Stimulated activated CD4-positive, alpha-beta T cell treated with anti-CD3 and anti-CD28 coated beads, Interleukin-4, amount 100 ng/mL, for 48 hours (primary cell): Measurements from ENCODE around the gene SCN7A.
"Not testable (repeated sequence)": the region's sequence is repeated elsewhere in the genome, so short reads cannot be mapped to it uniquely, and the experiment has no call there.

Experiments
- DNase-seq, 2 donors: peaks; one replicate each; pipeline ENCODE4 v3.0.0-alpha.2; 2020; ENCODE audit warnings: low read depth in 2 of 2

Gene SCN7A

DNA sequence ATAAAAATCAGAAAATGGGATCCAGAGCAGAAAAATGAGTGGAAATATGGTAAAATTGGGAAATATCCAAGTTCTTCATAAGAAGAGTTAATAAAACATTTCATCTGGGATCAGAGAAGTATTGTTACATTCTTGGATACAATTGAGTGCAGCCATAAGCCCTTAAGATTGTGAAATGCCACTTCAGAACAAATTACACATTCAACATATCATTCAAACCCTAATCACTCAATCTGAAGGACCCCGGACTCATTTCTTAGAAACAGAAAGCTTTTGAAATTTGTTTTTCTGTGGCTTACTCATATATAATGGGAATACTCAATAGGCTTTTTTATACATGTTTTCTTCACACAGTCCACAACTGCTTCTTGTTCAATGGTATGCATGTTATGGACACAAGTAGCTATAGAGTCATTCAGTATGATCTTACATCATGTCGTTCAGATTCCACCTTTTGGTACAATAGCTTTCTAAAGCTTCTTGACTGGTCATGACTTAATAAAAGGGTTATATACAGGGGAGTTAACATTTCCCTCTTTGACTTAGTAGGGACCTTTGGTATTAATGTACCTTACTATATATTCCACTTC lies 39.9 kb downstream of the SCN7A start:
- no peak for DNase-seq

DNA sequence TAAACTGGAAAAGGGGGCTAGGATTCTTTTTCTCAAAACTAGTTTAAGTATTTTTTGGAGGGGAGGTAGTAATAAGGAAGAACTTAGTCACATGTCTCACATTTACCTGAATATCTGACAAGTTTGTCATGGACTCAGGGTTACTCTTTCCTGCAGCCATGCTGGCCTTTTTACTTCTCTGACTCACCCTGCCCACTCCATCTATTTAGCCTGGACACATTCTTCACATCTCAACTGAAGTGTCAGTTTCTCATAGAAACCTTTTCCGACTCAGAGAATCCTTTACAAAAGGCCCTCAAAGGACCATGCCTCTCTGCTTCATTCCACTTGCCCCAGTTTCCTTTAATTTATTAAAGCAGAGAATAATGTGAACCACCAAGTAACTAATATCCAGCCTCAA lies 42.6 kb downstream of the SCN7A start:
- no peak for DNase-seq

DNA sequence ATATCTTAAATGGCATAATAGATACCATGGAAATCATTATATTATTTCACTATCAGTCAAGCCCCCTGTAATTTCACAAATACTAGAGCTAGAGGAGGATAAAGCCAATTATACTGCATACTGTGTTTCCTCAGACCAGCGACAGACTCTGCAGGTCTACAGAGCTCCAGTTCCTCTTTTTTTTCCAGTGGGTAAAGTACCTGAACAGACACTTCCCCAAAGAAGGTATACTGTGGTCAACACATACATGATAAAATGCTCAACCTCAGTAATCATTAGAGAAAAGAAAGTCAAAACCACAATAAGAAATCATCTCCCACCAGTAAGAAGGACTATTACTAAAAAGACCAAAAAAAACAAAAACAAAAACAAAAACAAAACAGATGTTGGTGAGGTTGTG lies 44.6 kb downstream of the SCN7A start:
- no peak for DNase-seq

DNA sequence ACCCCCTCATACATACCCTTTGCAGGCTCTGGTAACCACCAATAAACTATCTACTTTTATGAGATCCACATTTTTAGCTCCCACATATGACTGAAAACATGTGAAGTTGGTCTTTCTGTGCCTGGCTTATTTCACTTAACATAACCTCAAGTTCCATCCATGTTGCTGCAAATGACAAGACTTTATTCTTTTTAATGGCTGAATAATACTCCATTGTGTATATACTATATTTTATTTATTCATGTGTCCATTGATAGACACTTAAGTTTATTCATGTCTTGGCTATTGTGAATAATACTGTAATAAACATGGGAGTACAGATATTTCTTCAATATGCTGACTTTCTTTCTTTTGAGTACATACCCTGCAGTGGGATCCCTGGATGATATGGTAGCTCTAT lies 45.9 kb downstream of the SCN7A start:
- no peak for DNase-seq

DNA sequence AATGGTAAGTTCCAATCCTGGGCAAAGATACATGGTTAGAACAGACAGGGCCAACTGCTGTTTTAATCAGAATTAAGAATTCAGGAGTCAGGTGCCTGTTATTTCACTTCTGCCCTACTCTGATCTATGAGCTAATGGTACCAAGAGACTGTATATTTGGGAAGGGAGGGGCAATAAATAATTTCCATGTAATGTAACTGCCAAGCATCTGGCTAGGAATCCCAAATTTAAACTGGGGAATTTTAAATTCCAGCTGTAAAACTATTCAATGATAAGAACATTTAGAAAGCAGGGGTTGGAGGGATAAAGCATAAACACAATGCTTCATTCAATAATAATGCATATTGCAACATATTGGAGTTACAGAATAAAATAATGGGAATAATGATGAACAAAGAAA lies 49.7 kb downstream of the SCN7A start:
- DNase-seq = no peak

DNA sequence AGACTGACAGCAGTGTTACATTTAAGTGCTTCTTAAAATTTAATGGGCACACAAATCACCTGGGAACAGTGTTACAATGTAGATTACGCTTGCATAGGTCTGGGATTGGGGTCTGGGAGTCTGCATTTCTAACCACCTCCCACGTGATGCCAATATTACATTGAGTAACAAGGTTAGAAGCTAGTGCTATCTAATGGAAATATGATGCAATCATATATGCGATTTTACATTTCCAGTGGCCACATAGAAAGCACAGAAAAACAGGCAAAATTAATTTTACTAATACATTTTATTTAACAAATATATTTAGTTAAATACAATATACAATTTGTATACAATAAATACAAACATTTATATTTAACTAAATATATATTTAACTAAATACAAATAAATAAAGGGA lies 53.7 kb downstream of the SCN7A start:
- DNase-seq = no peak

- no peak for DNase-seq
These were observed 55.0 kb downstream of the SCN7A start for GRCh38 chr2:166439078-166439477.

DNA sequence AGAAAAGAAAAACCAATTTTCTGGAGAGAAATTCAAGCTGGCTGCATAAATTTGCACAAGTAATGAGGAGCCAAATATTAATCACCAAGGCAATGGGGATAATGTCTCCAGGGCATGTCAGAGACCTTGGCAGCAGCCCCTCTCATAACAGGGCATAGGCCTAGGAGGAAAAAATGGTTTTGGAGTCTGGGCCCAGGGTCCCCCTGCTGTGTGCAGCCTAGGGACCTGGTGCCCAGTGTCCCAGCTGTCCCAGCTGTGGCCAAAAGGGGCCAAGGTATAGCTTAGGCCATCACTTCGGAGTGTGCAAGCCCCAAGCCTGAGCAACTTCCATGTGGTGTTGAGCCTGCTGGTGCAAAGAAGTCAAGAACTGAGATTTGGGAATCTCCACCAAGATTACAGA lies 57.1 kb downstream of the SCN7A start:
- no peak for DNase-seq

DNA sequence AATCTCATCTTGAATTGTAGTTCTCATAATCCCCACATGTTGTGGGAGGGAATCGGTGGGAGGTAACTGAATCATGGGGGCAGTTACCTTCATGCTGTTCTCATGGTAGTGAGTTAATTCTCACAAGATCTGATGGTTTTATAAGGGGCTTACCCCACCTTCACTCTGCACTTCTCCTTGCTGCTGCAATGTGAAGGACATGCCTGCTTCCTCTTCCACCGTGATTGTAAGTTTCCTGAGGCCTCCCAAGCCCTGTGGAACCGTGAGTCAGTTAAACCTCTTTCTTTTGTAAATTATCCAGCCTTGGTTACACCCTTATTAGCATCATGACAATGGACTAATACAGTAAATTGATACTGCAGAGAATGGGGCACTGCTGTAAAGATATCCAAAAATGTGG lies 57.9 kb downstream of the SCN7A start:
- no peak for DNase-seq

DNA sequence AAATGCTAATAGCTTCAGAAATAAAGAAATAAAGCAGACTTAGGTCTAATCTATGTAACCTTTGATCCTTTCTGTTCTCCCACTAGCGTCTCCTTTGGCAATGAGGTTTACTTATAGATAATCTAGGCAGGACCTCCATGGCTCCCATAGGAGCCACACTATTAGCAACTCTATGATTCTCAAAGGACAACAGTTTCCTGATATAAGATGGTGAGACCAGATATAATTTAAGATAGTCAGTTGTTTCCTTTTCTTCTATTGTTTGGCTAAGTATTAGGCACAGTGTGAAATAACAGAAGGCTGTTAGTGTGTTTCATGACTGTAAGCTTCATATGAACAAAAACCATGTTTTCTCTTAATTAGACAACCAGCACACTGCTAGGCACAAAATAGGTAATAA lies 59.6 kb downstream of the SCN7A start:
- no peak for DNase-seq

- no peak for DNase-seq
These were observed 60.6 kb downstream of the SCN7A start for GRCh38 chr2:166433457-166433856.

DNA sequence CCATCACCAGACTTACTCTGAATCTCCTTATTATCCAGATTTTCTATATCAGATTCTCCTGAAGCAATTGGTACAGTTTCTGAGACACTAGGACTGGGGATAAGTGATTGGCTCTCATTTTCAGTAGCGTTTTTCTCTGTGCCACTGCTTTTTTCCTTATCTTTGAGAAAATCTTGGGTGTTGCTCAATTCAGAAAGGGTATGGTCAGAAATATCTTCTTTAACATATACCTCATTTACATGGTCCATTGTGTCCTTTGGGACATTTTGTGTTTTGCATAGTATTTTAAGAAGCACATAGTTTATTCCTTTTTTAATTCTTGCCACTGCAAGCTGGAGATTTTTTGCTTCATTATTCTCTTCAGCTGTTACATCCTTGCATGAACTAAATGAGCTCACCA lies 61.7 kb downstream of the SCN7A start:
- no peak for DNase-seq

DNA sequence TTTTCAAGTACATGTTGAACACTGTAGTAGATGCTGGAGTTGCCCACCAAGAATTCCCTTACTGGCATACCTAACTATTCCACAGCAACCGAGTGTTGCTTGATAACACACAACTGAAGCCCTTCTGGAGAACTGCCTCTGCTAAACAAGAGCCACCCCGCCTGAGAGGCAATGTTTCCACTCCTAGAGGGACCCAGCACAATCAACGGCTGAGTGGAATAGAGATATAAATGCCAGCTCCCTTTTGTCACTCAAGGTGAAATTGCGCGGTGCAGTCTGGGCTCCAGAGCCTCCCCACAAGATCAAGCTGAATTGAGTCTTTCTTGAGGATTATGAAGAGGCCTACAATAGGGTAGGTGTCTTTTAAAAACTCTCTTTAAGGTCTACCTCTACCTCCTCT lies 69.2 kb downstream of the SCN7A start:
- DNase-seq = no peak

DNA sequence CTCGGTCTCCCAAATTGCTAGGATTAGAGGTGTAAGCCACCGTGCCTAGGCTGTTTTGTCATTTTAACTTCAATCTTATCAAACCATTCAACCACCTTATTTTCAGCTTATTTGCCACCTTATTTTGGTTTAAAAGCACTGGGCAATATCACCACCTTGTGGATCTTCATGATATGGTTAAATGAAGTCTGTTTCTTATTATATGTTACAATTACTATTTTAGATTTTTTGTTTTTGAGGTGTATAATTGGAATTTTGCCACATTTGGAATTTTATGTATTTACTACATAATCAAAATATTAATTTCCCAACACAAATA lies 74.5 kb downstream of the SCN7A start:
- no peak for DNase-seq

- no peak for DNase-seq
These were observed 75.0 kb downstream of the SCN7A start for GRCh38 chr2:166418853-166419615.

- DNase-seq = no peak
These were observed 76.4 kb downstream of the SCN7A start for GRCh38 chr2:166417669-166418068.

- no peak for DNase-seq
These were observed 80.8 kb downstream of the SCN7A start for GRCh38 chr2:166413255-166413654.

- no peak for DNase-seq
These were observed 82.4 kb downstream of the SCN7A start for GRCh38 chr2:166411473-166412230.

- no peak for DNase-seq
These were observed 83.1 kb downstream of the SCN7A start for GRCh38 chr2:166410828-166411472.

GRCh38 chr2:166407746-166408145 lies 86.3 kb downstream of the SCN7A start:
- DNase-seq = not testable (repeated sequence)

- no peak for DNase-seq
These were observed 87.7 kb downstream of the SCN7A start for GRCh38 chr2:166406374-166406773.

DNA sequence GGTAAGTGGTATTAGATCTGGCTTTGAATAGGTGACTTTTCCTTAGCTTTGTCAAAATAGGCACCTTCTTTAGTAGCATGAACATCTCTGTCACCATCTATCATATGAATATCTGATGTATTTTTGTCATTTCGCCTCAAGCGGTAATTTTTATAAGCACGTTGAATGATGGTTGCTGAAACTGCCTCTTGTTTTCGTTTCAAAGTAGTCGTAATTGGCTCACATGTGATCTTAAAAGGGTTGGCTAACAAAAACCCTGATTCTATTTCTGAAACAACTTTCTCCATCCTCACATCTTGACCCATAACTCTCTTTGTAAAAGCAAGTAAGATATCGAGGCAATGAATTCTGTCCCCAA lies 88.5 kb downstream of the SCN7A start:
- no peak for DNase-seq
